HG03558 (cell line): ENCODE measurements around the gene CTNS.

Experiments
- ATAC-seq: cut with Tn5 transposase; IDR thresholded peaks from one replicate; pipeline ENCODE4 v1.9.1; 2021; ENCODE audit warnings: moderate number of reproducible peaks; ENCODE audit not compliant: unreplicated experiment; ENCODE audit errors: extremely low read depth

The CTNS gene

DNA sequence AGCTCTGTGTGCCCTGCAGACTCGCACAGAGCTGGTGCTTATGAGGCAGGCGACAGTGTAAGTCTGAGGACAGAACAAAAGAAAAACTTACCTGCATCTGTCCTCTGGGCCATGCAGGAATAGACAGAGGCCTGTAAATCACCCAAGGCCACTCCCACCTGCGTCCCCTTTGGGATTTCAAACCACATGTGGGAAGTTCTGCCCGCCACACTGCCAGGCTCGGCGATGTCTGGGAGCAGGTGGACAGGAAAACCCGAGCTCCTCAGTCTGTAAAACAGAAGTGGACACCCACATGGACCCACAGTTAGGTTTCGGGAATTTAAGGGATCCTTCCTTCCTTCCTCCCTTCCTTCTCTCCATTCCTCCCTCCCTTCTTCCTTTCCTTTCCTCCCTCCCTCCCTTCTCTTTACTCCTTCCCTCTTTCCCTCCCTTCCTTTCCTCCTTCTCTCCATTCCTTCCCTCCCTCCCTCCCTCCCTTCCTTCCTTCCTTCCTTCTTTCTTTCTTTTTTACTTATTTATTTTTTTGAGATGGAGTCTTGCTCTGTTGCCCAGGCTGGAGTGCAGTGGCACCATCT lies 15.3 kb upstream of the CTNS start:
- ATAC-seq: no peak

DNA sequence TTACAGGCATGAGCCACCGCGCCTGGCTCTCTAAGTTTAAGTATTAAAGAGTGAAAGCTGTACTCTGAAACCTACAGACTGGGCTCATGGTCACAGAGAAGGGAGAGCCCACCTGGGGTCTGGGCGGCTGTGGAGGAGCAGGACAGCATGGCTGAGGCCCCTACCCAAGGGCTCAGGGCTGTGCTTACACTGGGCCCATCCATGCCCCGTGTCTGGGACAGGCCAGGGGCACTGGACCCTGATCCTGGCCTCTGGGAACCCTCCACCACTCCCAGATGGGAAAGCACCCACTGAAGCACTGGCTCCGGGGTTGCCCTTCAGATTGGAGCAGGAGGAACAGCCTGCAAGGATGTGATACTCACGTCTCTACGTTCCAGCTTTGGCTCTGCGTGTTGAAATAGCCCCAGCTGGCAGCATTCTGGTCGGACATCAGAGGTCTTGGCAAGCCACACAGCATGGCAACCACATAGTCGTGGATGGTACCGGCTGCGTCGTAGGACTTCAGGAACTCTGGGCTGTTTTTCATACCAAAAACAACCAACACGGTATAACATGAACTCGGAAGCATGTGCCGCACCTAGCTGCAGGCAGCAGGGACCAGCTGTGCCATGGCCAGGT lies 13.5 kb upstream of the CTNS start:
- no peak for ATAC-seq

DNA sequence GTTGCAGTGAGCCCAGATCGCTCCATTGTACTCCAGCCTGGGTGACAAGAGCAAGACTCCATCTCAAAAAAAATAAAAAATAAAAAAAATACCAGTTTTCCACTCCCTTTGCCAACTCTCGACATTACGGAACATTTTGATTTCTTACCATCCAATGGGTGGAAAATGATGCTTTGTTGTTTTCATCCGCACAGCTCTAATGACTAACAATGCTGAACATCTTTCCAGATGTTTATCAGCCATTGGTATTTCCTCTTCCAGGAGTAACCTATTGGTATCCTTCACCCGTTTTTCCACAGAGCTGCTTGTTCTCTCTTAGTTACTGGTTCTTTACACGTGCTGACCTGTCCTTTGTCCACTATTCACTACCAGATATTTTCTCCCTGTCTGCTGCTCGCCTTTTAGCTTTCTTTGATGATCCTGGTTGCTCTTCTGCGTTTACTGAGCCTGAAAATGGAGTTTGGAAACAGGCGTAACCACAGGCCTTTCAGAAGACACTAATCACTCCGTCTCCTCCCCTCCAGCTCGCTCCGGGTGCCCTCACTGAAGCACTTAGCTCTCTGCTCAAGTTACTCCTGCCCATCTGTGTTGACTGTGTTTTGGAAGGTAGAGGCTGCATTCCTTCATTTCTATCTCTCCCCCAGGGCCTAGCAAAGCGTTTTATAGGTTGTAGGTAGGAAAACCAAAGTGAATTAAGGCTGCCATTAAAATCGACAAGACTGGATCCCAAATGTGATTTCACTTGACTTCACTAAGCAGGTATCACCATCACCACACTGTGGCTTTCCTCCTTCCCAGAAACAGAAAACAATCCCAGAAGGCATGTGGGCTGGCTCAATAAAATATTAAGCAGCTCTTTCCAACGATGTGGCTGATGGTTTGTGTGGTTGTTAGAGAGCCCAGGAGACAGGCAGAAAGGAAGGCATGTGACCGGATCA lies 9.5 kb upstream of the CTNS start:
- no peak for ATAC-seq

DNA sequence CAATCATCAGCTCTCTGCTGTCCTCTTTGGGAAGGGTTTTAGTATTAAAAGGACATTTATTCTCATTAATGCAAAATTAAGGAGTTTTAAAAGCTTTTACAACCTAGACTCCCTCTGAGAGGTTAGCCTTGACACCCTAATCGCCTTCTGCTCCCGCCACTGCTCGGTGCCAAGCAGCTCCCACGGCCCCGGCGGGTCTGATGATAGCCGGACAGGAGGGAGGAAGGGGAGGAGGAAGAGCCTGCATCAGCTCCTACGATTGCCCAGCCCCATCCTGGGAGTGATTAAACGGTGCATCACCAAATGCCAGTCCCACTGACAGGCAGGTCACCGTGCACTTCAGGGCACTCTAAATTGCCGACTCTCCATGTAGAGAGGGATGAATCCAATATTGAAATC lies 8.8 kb upstream of the CTNS start:
- no peak for ATAC-seq

DNA sequence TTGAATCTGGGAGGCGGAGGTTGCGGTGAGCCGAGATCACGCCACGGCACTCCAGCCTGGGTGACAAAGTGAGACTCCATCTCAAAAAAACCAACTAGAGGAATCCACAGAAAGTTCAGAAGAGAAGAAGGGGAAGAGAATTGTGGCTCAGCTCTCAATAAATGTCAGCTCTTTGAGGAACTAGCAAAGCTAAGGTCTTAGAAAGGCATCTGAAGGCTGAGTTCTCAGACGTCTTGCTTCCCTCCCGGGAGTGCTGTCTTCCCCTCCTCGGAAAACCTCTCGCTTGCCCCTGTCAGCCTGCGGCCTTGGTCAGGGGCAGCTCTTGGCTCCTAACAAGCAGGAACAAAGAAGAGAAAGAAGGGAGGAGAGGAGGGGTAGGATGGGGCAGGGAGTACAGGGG lies 5.8 kb upstream of the CTNS start:
- no peak for ATAC-seq

DNA sequence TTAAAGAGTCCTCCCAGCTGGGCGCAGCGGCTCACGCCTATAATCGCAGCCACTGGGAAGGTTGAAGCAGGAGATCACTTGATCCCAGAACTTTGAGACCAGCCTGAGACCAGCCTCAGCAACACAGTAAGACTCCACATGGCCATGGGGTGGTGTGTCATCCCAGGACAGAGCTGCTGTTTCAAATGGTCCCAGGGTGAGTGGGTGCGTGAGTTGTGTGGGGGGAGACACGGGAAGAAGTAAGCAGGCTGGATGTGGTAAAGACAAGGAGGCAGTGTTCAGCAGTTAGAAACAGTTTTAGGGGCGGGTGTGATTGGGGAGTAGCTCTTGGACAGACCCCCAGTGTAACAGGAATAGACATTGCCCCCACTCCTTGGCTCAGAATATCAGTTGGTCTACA lies 4.3 kb upstream of the CTNS start:
- ATAC-seq: no peak

DNA sequence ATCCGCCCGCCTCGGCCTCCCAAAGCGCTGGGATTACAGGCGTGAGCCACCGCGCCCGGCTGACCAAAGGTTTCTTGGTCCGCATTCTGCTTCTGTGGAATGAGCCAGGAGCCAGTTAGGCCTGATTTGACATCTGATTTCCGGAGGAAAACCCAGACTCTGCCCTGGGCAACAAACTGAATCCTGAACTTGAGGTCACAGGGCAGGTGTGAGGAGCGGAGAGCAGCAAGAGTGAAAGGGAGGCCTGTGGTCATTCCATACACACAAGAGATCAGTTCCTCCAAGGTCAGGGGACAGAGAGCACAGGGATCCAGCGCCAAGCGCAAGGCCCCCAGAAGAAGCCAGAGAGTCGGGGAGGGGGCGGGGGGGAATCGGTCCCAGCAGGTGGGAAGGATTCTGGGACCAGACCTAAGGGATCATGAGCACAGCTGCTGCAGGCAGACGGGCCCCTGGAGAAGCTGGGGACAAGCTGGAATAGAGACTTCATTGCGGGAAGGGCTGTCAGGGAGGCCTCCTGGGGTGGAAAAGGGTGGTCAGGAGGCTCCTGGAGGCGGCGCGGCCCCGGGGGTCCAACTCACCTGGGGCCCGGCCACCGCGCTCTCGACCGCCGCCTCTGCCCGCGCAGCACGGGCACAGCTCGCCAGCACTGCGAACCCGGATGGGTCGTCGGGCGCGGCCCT lies 946 bp upstream of the CTNS start:
- no peak for ATAC-seq

DNA sequence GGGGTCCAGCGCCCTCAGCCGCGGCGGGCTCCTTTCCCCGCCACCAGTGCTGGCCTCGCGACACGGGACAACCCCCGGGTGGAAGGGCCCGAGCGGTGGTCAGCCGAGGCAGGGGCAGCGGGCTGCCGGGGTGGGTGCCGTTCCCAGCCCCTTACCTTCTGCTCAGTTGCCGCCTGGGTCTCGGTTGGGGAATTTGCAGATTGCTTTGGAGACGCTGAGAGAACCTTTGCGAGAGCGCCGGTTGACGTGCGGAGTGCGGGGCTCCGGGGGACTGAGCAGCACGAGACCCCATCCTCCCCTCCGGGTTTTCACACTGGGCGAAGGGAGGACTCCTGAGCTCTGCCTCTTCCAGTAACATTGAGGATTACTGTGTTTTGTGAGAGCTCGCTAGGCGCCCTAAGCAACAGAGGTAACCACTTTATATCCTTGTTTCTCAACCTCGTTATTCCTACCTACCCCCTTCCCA lies 381 bp downstream of the CTNS start:
- ATAC-seq: peak; percentile 1

DNA sequence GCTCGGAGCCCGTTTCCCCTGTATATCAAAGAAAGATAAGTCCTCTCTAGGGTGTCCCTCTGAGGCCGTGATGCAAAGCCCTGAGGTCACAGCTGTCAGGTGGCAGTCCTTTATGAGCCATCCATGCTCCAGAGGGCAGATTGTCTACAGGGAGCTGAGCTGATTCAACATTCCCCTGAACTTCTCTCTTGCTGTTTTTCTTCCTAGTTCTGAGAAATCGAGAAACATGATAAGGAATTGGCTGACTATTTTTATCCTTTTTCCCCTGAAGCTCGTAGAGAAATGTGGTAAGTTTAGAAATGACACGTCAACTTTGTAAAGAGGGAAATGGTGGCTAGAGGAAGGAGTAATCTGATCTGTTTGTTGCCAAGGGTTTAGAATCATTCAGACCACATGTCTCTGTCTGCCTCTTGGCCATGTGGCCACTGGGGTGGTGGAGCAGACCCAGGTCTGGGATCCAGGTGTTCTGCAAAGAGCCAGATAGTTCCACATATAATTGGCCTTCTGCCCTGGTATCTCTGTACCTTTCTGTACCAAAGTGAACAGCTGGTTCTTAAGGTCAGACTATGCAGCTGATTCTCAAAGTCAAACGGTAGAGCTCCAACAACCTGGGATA lies 3.5 kb downstream of the CTNS start:
- no peak for ATAC-seq

DNA sequence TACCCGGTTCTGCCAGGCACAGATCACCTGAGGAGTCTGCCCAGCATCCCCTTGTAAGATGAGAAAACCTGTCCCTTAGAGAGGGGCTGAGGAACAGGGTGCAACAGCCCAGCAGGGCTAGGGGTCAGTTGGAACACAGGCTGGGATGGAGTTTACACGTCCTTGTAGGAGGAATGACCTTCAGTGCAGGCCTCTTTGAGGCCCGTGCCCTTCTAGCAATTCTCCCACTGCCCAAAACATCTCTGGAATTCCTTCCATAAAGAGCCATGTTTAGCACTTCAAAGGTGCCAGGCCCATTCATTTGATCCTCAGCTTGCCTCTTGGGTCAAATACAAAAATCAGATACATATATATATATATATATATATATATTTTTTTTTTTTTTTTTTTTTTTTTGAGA lies 4.5 kb downstream of the CTNS start:
- no peak for ATAC-seq

DNA sequence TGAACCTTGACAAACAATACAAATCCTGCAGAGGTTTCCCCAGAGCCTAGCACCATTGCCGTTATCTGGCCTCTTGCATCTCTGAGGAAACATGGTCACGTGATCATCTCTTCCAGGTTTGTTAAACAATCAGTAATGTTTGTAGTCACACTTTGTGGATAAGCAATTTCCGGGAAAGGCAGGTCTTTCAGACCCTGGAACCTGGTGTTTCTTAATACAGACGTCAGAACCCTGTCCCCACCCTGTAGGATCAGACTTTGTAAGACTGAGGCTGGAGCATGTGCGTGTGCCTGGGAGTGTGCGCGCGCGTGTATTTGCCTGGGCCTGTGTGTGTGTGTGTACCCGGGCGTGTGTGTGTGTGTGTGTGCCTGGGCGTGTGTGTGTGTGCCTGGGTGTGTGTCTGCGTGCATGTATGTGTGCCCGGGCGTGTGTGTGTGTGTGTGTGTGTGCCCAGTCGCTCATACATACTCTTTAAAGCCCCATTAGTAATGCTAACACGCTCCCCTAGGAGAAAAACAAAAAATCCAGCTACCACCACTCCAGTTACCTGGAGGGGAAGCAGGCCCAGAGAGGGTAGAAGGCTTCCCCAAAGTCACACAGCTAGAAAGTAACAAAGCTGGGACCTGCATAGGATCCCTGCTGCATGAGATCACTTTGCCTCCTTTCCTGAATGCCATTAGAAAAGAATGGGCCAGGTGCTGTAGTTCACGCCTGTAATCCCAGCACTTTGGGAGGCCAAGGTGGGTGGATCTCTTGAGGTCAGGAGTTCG lies 5.3 kb downstream of the CTNS start:
- no peak for ATAC-seq

DNA sequence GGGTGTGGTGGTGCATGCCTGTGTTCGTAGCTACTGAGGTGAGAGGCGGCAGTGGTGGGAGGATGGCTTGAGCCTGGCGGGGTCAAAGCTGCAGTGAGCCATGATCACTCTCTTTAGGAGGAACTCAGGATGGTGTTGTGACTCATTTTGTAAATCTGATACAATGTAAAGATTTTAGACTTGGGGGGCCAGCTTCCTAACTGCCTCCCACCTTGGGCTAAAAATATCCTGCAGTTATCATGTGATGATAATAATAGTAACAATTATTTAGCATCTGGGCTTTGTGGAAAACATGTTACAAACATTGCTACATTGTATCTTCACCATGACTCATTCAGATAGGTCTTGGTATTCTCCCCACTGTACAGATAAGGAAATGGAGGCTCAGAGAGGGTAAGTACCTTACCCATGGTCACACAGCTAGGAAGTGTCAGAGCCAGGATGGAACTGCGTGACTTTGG lies 7.4 kb downstream of the CTNS start:
- no peak for ATAC-seq

DNA sequence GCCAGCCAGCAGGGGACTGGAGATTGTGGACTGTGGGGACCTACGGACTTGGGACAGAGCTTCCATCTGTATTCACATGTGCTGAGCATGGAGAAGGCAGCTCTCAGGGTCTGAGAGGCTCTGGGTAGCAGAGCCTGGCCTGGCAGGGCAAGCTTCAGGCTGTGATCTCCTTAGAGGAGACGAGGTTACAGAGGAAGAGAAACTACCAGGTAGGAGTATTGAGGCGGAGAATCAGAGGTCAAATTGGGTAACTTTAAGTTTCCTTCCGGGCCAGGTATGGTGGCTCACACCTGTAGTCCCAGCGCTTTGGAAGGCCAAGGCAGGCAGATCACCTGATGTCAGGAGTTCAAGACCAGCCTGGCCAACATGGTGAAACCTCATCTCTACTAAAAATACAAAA lies 8.8 kb downstream of the CTNS start:
- no peak for ATAC-seq

DNA sequence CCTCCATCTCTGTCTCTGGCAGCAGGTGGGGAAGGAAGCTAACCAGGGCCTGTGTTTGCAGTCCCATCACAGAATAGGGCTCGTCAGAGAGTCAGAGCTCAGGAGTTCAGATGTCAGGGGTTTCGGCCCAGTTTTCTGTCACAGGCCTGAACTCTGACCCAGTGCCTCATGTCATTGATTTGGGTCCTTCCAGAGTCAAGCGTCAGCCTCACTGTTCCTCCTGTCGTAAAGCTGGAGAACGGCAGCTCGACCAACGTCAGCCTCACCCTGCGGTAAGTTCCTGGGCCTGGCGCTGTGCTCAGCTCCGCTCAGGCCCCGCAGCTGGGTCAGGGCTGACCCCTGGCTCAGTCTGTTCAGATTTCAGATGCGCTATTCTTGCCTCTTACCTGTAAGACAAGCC lies 10.7 kb downstream of the CTNS start:
- ATAC-seq: no peak

DNA sequence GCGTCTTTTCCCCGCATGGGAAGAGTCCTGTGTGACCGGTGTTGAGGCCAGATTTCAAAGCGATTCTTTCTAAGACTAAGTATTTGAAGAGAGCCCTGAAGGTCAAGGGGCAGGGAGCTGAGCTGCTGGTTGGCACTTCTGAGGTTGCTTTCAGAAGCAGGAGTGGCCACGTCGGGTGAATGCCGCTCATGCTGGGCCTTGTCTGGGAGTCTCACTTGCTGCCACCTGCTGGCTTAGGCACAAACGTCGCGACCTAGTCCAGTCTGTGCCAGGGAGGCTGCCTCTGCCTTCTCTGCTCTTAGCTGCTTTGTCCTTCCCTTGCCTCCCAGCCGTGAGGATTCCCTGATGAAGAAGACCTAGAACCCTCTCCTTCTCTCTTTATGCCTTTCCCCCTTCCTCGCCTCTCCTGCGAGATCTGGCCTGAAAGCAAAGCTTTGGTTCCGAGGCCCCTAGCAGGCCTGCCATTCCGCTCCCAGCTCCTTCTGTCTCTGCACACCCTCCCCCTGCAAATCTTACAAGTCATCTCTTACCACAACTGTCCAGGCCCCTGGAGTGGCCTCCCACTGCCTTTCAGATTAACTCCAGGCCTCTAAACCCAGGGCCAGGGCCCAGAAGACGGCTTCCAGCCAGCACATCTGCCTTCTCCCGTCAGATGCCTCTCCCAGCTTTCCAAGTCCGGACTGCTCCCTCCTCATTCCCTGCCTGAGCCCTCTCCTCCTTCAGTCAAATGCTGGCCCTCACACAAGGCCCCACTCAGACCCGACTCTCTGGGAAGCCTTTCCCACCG lies 11.4 kb downstream of the CTNS start:
- no peak for ATAC-seq

DNA sequence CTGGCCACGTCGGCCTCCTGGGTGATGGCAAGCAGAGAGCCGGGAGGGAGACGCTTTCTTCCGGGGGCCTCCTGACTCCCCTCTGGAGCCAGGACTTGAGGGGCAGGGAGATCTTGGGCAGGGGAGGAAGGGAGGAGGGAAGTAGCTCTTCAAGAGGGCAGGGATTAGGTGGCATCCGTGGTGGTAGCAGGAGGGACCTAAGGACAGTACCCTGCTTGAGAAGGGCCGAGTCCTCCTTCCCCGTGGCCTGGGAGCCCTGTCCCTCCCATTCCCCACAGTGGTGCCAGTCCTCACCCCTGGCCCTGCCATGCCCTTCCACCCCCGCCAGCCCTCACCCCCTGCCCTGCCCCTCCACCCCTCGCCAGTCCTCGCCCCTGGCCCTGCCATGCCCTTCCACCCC lies 19.2 kb downstream of the CTNS start:
- no peak for ATAC-seq

DNA sequence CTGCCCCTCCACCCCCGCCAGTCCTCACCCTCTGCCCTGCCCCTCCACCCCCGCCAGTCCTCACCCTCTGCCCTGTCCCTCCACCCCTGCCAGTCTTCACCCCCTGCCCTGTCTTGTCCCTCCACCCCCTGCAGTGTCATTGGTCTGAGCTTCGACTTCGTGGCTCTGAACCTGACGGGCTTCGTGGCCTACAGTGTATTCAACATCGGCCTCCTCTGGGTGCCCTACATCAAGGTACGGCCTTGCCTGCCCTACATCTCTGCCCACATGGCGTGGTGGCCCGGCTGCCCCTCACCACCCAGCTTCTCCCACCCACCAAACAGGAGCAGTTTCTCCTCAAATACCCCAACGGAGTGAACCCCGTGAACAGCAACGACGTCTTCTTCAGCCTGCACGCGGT lies 19.8 kb downstream of the CTNS start:
- no peak for ATAC-seq

DNA sequence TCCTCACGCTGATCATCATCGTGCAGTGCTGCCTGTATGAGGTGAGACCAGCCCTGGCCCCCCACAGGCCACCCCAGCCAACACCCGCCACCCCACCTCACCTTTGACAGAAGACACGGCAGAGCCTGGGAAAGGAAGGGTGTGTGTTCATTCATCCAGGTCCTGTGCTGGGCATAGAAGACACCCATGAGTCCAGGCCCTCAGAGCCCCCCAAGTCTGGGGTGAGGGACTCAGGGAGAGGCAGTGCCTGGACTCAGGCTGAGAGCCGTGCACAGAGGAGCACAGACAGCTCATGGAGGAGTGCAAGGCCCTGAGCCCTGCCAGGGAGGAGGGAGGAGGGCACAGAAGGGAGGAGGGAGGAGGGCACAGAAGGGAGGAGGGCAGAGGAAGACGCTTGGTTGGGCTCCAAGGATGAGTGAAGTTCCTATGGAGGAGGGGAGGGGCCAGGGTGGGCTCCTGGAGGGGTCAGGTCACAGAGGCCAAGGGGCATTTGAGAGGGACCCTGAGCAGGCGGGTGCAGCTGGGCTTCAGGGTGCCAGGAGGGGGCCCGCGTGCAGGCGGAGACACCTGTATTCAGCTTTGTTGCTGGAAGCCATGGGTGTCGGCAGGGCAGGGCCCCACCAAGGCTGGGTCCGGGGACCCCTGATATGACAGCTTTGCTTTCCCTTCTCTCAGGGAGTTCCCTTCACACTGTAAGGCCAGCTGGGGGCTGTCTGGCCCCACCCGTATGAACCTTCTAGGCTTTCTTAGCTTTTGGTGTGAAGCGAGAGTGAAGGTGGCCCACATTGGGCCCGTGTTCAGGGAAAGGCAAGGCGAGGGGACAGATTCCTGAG lies 20.4 kb downstream of the CTNS start:
- no peak for ATAC-seq
